Measurements from ENCODE around the gene CYP2S1. TPM values are rescaled to one million over a fixed set of nuclear protein-coding genes. Genes with fewer than 3 reads are reported as not detected.
"Not testable (repeated sequence)": the region's sequence is repeated elsewhere in the genome, so short reads cannot be mapped to it uniquely, and the experiment has no call there.

Gene CYP2S1, protein sequence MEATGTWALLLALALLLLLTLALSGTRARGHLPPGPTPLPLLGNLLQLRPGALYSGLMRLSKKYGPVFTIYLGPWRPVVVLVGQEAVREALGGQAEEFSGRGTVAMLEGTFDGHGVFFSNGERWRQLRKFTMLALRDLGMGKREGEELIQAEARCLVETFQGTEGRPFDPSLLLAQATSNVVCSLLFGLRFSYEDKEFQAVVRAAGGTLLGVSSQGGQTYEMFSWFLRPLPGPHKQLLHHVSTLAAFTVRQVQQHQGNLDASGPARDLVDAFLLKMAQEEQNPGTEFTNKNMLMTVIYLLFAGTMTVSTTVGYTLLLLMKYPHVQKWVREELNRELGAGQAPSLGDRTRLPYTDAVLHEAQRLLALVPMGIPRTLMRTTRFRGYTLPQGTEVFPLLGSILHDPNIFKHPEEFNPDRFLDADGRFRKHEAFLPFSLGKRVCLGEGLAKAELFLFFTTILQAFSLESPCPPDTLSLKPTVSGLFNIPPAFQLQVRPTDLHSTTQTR
- 134 TPM for polyA plus RNA-seq (2013, experiment 1 of 2)
- 137 TPM for polyA plus RNA-seq (2013, experiment 2 of 2)

DNA sequence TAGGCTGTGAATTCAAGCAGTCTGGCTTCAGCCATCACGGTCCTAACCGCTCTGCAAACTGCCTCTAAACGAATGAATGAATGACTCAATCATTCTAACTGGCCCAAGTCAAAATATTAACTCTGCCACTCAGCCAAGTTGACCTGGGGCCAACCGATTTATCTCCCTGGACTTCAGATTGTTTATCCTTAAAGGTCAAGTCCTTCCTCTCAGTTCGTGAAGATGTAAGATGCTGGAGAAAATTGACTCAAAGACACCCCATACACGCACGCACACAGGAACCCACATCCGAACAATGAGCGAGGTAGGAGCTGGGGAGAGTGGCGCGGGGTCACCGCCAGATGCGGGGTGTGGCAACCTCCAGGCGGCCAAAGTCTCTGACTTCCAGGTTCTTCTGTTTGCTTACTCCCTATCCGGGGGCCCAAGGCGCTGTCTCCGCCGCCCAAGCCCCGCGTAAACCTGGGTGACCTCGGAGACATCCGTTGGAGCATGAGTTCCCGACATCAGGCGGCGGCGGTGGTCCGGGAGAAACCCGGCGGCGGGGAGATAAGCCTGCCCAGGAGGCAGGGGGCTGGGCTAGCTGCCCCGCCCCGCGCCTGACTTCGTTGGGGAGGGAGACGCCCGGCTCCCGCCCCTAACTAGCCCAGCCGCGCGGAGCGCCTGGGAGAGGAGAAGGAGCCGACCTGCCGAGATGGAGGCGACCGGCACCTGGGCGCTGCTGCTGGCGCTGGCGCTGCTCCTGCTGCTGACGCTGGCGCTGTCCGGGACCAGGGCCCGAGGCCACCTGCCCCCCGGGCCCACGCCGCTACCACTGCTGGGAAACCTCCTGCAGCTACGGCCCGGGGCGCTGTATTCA is at the start of gene CYP2S1:
CYP2S1 (plus strand) TSS at position 646 of the 856 bp plus-strand sequence; CDS start at position 692, 46 bp downstream.
- peak within 1 kb of the TSS; percentile 68 for H3K4me3 ChIP-seq (ENCODE audit: low read length)
- H4K5ac ChIP-seq (ENCODE audit: low read length): no peak within 1 kb of the TSS
- H3K36me3 ChIP-seq (ENCODE audit: control insufficient read depth, insufficient read depth, low read length): peaks cover 3% of the 10 kb centered on the region
- WGBS (ENCODE audit: extremely low coverage, insufficient coverage, low lambda C conversion rate): no CpG with 5 or more reads among the region's 58 CpGs
- peak within 1 kb of the TSS; percentile 61 for H3K18ac ChIP-seq (ENCODE audit: low read length)
- H4K8ac ChIP-seq (ENCODE audit: low read depth, low read length): no peak within 1 kb of the TSS
- H3K79me2 ChIP-seq (ENCODE audit: control insufficient read depth, insufficient read depth, low read length): peaks cover 37% of the 10 kb centered on the region
- no peaks in the 10 kb centered on the region for H3K27me3 ChIP-seq (ENCODE audit: insufficient read depth, low read length, poor library complexity)
- H3K23ac ChIP-seq (ENCODE audit: low read length): peak within 1 kb of the TSS; percentile 100
- H2BK120ac ChIP-seq (ENCODE audit: low read depth, low read length): no peak within 1 kb of the TSS
- peak within 1 kb of the TSS; percentile 51 for H2BK5ac ChIP-seq (ENCODE audit: low read length)
- DNase-seq: peak; percentile 87
- H2BK15ac ChIP-seq (replicated peaks; ENCODE audit: low read depth): no peak within 1 kb of the TSS
- peak within 1 kb of the TSS; percentile 47 for H3K27ac ChIP-seq (ENCODE audit: low read depth, low read length)
- peak within 1 kb of the TSS; percentile 65 for H2AK5ac ChIP-seq (ENCODE audit: low read length)
- H3K56ac ChIP-seq (ENCODE audit: low read length): peak within 1 kb of the TSS; percentile 94
- H3K4me1 ChIP-seq (ENCODE audit: control insufficient read depth, low read depth, low read length): peaks cover 10% of the 10 kb centered on the region
- H3K79me1 ChIP-seq (ENCODE audit: low read length): peaks cover 8% of the 10 kb centered on the region
- H3K4me2 ChIP-seq (ENCODE audit: low read length): peak within 1 kb of the TSS; percentile 88
- peak within 1 kb of the TSS; percentile 73 for H3K4ac ChIP-seq (ENCODE audit: low read depth, low read length)
- peak within 1 kb of the TSS; percentile 89 for H3K9ac ChIP-seq (ENCODE audit: low read length)

DNA sequence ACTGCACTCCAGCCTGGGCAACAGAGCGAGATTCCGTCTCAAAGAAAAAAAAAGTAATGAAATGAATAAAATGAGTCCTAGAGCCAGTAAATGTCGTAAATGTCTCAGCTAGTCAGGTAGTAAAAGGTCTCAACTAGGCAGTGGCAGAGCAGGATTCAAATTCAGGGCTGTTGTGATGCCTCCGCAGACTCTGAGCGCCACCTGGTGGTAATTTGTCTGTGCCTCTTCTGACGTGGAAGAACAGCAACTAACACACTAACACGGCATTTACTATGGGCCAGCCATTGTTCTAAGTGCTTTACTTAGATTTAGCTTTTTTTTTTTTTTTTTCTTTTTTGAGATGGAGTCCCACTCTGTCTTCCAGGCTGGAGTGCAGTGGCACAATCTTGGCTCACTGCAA is 48.6 kb upstream of the CYP2S1 start:
- H2AK5ac ChIP-seq (ENCODE audit: low read length): no peak overlapping the region
- H3K79me1 ChIP-seq (ENCODE audit: low read length): no peaks in the 10 kb centered on the region
- no peak overlapping the region for H3K23ac ChIP-seq (ENCODE audit: low read length)
- H3K4ac ChIP-seq (ENCODE audit: low read depth, low read length): no peak overlapping the region
- H3K4me2 ChIP-seq (ENCODE audit: low read length): no peak overlapping the region
- H3K18ac ChIP-seq (ENCODE audit: low read length): no peak overlapping the region
- H3K56ac ChIP-seq (ENCODE audit: low read length): no peak overlapping the region
- H3K9ac ChIP-seq (ENCODE audit: low read length): no peak overlapping the region
- no peak overlapping the region for H4K8ac ChIP-seq (ENCODE audit: low read depth, low read length)
- H3K4me3 ChIP-seq (ENCODE audit: low read length): no peak overlapping the region
- no peaks in the 10 kb centered on the region for H3K4me1 ChIP-seq (ENCODE audit: control insufficient read depth, low read depth, low read length)
- H2BK15ac ChIP-seq (replicated peaks; ENCODE audit: low read depth): no peak overlapping the region
- H3K27me3 ChIP-seq (ENCODE audit: insufficient read depth, low read length, poor library complexity): no peaks in the 10 kb centered on the region
- no CpG with 5 or more reads among the region's 7 CpGs for WGBS (ENCODE audit: extremely low coverage, insufficient coverage, low lambda C conversion rate)
- H3K79me2 ChIP-seq (ENCODE audit: control insufficient read depth, insufficient read depth, low read length): no peaks in the 10 kb centered on the region
- H4K5ac ChIP-seq (ENCODE audit: low read length): no peak overlapping the region
- H2BK120ac ChIP-seq (ENCODE audit: low read depth, low read length): no peak overlapping the region
- peak; percentile 89 for DNase-seq
- H3K36me3 ChIP-seq (ENCODE audit: control insufficient read depth, insufficient read depth, low read length): no peaks in the 10 kb centered on the region
- no peak overlapping the region for H2BK5ac ChIP-seq (ENCODE audit: low read length)
- no peak overlapping the region for H3K27ac ChIP-seq (ENCODE audit: low read depth, low read length)

DNA sequence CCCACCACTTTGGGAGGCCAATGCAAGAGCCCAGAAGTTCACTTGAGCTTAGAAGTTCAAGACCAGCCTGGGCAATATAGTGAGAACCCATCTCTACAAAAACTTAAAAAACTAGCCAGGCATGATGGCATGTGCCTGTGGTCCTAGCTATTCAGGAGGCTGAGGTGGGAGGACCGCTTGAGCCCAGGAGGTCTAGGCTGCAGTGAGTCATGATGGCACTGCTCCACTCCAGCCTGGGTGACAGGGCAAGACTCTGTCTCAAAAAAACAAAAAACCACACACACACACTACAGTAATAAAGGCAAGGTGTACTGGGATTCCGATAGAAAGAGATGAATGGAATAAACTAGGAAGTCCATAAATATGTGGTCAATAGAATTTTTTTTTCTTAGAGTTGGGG is 43.2 kb upstream of the CYP2S1 start:
- no peaks in the 10 kb centered on the region for H3K27me3 ChIP-seq (ENCODE audit: insufficient read depth, low read length, poor library complexity)
- no peaks in the 10 kb centered on the region for H3K4me1 ChIP-seq (ENCODE audit: control insufficient read depth, low read depth, low read length)
- no peak overlapping the region for H2BK15ac ChIP-seq (replicated peaks; ENCODE audit: low read depth)
- no peak overlapping the region for H3K56ac ChIP-seq (ENCODE audit: low read length)
- H3K79me1 ChIP-seq (ENCODE audit: low read length): no peaks in the 10 kb centered on the region
- no peaks in the 10 kb centered on the region for H3K36me3 ChIP-seq (ENCODE audit: control insufficient read depth, insufficient read depth, low read length)
- WGBS (ENCODE audit: extremely low coverage, insufficient coverage, low lambda C conversion rate): no CpG with 5 or more reads among the region's 2 CpGs
- no peak overlapping the region for H2AK5ac ChIP-seq (ENCODE audit: low read length)
- DNase-seq: no peak
- H4K8ac ChIP-seq (ENCODE audit: low read depth, low read length): no peak overlapping the region
- no peak overlapping the region for H3K27ac ChIP-seq (ENCODE audit: low read depth, low read length)
- H2BK5ac ChIP-seq (ENCODE audit: low read length): no peak overlapping the region
- no peak overlapping the region for H3K4me3 ChIP-seq (ENCODE audit: low read length)
- H4K5ac ChIP-seq (ENCODE audit: low read length): no peak overlapping the region
- no peak overlapping the region for H3K9ac ChIP-seq (ENCODE audit: low read length)
- no peak overlapping the region for H3K23ac ChIP-seq (ENCODE audit: low read length)
- H3K4me2 ChIP-seq (ENCODE audit: low read length): no peak overlapping the region
- H3K79me2 ChIP-seq (ENCODE audit: control insufficient read depth, insufficient read depth, low read length): no peaks in the 10 kb centered on the region
- no peak overlapping the region for H3K4ac ChIP-seq (ENCODE audit: low read depth, low read length)
- H2BK120ac ChIP-seq (ENCODE audit: low read depth, low read length): no peak overlapping the region
- no peak overlapping the region for H3K18ac ChIP-seq (ENCODE audit: low read length)

DNA sequence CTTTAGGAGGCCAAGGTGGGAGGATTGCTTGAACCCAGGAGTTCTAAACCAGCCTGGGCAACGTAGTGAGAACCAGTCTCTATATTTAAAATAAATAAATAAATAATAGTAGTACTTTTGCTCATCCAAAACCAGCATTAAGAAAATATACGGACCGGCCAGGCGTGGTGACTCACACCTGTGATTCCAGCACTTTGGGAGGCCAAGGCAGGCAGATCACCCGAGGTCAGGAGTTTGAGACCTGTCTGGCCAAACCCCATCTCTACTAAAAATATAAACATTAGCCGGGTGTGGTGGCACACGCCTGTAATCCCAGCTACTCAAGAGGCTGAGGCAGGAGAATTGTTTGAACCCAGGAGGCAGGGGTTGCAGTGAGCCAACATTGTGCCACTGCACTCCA is 42.0 kb upstream of the CYP2S1 start:
- H3K23ac ChIP-seq (ENCODE audit: low read length); H3K9ac ChIP-seq (ENCODE audit: low read length); H2BK5ac ChIP-seq (ENCODE audit: low read length); H3K4me1 ChIP-seq (ENCODE audit: control insufficient read depth, low read depth, low read length); H3K79me1 ChIP-seq (ENCODE audit: low read length); DNase-seq; H3K56ac ChIP-seq (ENCODE audit: low read length); H3K27ac ChIP-seq (ENCODE audit: low read depth, low read length); H3K4me3 ChIP-seq (ENCODE audit: low read length); H4K8ac ChIP-seq (ENCODE audit: low read depth, low read length); H3K79me2 ChIP-seq (ENCODE audit: control insufficient read depth, insufficient read depth, low read length); H3K18ac ChIP-seq (ENCODE audit: low read length); H2BK15ac ChIP-seq (replicated peaks; ENCODE audit: low read depth); H3K36me3 ChIP-seq (ENCODE audit: control insufficient read depth, insufficient read depth, low read length); H4K5ac ChIP-seq (ENCODE audit: low read length); H2AK5ac ChIP-seq (ENCODE audit: low read length); H3K27me3 ChIP-seq (ENCODE audit: insufficient read depth, low read length, poor library complexity); H3K4ac ChIP-seq (ENCODE audit: low read depth, low read length); H3K4me2 ChIP-seq (ENCODE audit: low read length); H2BK120ac ChIP-seq (ENCODE audit: low read depth, low read length): not testable (repeated sequence)
- no CpG with 5 or more reads among the region's 7 CpGs for WGBS (ENCODE audit: extremely low coverage, insufficient coverage, low lambda C conversion rate)

DNA sequence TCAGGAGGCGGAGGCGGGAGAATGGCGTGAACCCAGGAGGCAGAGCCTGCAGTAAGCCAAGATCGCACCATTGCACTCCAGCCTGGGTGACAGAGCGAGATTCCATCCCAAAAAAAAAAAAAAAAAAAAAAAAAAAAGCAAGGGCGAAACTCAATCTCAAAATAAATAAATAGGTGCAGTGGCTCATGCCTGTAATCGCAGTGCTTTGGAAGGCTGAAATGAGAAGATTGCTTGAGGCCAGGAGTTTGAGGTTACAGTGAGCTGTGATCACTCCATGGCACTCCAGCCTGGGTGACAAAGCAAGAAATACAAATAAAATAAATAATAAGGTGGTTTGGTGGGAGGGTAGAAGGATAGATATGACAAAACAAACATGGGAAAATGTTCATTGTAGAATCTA is 39.0 kb upstream of the CYP2S1 start:
- no peak overlapping the region for H3K27ac ChIP-seq (ENCODE audit: low read depth, low read length)
- H3K4ac ChIP-seq (ENCODE audit: low read depth, low read length): no peak overlapping the region
- H3K4me2 ChIP-seq (ENCODE audit: low read length): no peak overlapping the region
- no peak overlapping the region for H2BK120ac ChIP-seq (ENCODE audit: low read depth, low read length)
- H3K27me3 ChIP-seq (ENCODE audit: insufficient read depth, low read length, poor library complexity): no peaks in the 10 kb centered on the region
- no peak overlapping the region for H3K23ac ChIP-seq (ENCODE audit: low read length)
- H3K56ac ChIP-seq (ENCODE audit: low read length): no peak overlapping the region
- H2BK15ac ChIP-seq (replicated peaks; ENCODE audit: low read depth): no peak overlapping the region
- H3K4me3 ChIP-seq (ENCODE audit: low read length): no peak overlapping the region
- no peaks in the 10 kb centered on the region for H3K79me2 ChIP-seq (ENCODE audit: control insufficient read depth, insufficient read depth, low read length)
- H3K36me3 ChIP-seq (ENCODE audit: control insufficient read depth, insufficient read depth, low read length): no peaks in the 10 kb centered on the region
- no peak overlapping the region for H3K9ac ChIP-seq (ENCODE audit: low read length)
- H2AK5ac ChIP-seq (ENCODE audit: low read length): no peak overlapping the region
- DNase-seq: no peak
- peaks cover 2% of the 10 kb centered on the region for H3K4me1 ChIP-seq (ENCODE audit: control insufficient read depth, low read depth, low read length)
- H4K5ac ChIP-seq (ENCODE audit: low read length): no peak overlapping the region
- no peak overlapping the region for H2BK5ac ChIP-seq (ENCODE audit: low read length)
- no peak overlapping the region for H4K8ac ChIP-seq (ENCODE audit: low read depth, low read length)
- H3K18ac ChIP-seq (ENCODE audit: low read length): no peak overlapping the region
- H3K79me1 ChIP-seq (ENCODE audit: low read length): no peaks in the 10 kb centered on the region
- no CpG with 5 or more reads among the region's 7 CpGs for WGBS (ENCODE audit: extremely low coverage, insufficient coverage, low lambda C conversion rate)

Measured in mesendoderm (in vitro differentiated cells).